ENCODE results near the gene LILRA6. TPM values are rescaled to one million over a fixed set of nuclear protein-coding genes. Genes with fewer than 3 reads are reported as not detected.
A peak's percentile ranks its signal among the peaks of the same experiment; 100 is the strongest.

LILRA6 gene
- total and polyA plus RNA-seq, 2 of the 13 experiments (the other 11 are each of a cell fraction or from before 2014, with no cell fraction given): not detected

DNA sequence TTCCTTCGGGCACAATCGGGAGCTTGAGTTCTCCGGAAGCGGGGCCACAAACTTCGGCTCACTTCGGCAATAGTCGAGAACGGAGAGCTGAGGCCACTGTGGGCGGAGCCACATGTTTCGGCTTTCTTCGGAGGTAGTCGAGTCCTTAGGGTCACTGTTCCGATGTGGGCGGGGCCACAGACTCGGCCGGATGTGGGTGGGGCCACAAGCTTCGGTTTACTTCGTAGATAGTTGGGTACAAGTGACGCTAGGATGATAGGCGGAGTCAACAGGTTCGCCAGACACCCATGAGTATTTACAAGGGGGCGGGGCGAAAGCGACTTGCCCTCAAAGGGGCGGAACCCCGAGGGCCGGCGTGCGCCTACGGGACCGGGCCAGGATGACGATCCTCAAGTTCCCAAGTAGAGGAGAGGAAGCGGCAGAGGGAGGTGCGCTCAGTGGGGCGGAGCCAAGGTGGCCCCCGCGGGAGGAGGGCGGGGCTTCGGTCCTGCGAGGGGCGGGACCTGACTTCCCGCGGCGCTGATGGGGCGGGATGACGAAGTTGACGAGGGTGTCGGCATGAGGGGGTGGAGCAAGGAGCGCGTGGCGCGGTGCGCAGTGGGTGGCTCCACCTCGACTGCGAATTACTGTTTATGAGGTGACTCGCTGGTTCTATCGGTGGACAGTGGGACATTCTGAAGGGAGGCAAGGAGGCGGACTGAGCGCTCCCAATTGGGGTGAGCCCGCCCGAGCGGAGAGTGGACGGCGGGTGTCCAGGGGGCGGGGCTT is 52.7 kb downstream of the LILRA6 start (continued):
- TF ChIP-seq ZNF292 (CRISPR knock-in tag; IDR thresholded peaks at IDR 0.05; ENCODE audit: borderline replicate concordance, low read depth): no peak
- TF ChIP-seq ZNF773 (CRISPR knock-in tag; IDR thresholded peaks at IDR 0.05; ENCODE audit: borderline replicate concordance): no peak
- TF ChIP-seq ZNF576 (CRISPR knock-in tag; IDR thresholded peaks at IDR 0.05): no peak
- TF ChIP-seq ZNF577 (CRISPR knock-in tag; IDR thresholded peaks at IDR 0.05; ENCODE audit: borderline replicate concordance, low read depth): no peak
- no peak for TF ChIP-seq ZNF430 (CRISPR knock-in tag; IDR thresholded peaks at IDR 0.05)
- TF ChIP-seq ZNF253 (CRISPR knock-in tag; IDR thresholded peaks at IDR 0.05; ENCODE audit: borderline replicate concordance): no peak
- no peak for TF ChIP-seq XRCC5 (optimal IDR thresholded peaks at IDR 0.05; ENCODE audit: low read length)
- no peak for TF ChIP-seq HOXA7 (CRISPR knock-in tag; IDR thresholded peaks at IDR 0.05)
- no peak for TF ChIP-seq HMGXB3 (CRISPR knock-in tag; IDR thresholded peaks at IDR 0.05; ENCODE audit: borderline replicate concordance)
- TF ChIP-seq RERE (CRISPR knock-in tag; IDR thresholded peaks at IDR 0.05; ENCODE audit: low read depth): no peak
- TF ChIP-seq, protein P1, sequence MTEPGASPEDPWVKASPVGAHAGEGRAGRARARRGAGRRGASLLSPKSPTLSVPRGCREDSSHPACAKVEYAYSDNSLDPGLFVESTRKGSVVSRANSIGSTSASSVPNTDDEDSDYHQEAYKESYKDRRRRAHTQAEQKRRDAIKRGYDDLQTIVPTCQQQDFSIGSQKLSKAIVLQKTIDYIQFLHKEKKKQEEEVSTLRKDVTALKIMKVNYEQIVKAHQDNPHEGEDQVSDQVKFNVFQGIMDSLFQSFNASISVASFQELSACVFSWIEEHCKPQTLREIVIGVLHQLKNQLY (CRISPR knock-in tag; IDR thresholded peaks at IDR 0.05): no peak; the same call in 1 of the 2 replicates
- peak; percentile 52; the same call in 1 of the 2 replicates for TF ChIP-seq ZNF335 (CRISPR knock-in tag; IDR thresholded peaks at IDR 0.05)

All from HepG2 (cell line).